GM12874 (cell line): ENCODE data around the gene IGF2BP1.
A peak's percentile ranks its signal among the peaks of the same experiment; 100 is the strongest.

Source experiments
- TF ChIP-seq, protein P1 (sequence below): IDR thresholded peaks from 2 replicates; pipeline ENCODE4 v1.5.1; 2011; ENCODE audit warnings: low read depth, mild to moderate bottlenecking, control low read depth, low read length, moderate library complexity; ENCODE audit not compliant: insufficient read depth

The IGF2BP1 gene

GRCh38 chr17:49024523-49024922 is 27.3 kb downstream of the IGF2BP1 start:
- TF ChIP-seq, protein P1, sequence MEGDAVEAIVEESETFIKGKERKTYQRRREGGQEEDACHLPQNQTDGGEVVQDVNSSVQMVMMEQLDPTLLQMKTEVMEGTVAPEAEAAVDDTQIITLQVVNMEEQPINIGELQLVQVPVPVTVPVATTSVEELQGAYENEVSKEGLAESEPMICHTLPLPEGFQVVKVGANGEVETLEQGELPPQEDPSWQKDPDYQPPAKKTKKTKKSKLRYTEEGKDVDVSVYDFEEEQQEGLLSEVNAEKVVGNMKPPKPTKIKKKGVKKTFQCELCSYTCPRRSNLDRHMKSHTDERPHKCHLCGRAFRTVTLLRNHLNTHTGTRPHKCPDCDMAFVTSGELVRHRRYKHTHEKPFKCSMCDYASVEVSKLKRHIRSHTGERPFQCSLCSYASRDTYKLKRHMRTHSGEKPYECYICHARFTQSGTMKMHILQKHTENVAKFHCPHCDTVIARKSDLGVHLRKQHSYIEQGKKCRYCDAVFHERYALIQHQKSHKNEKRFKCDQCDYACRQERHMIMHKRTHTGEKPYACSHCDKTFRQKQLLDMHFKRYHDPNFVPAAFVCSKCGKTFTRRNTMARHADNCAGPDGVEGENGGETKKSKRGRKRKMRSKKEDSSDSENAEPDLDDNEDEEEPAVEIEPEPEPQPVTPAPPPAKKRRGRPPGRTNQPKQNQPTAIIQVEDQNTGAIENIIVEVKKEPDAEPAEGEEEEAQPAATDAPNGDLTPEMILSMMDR, result no peak

DNA sequence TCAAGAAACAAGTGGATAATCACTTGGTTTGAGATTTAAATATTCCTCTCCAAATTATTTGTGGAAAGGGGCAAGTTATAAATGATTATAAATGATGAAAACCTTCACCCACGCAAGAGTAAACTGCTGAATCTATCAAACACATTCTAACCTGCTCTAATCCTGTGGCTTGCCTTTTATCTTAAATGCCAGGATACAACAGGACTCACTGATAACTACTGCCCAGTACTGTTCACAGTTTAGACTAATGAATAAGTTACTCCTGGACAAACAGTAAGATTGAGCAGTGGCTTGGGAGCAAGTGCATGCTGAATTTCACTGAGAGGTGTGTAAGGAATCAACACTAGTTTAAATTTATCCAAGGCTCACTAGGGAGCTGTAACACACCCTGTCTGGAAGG is 31.1 kb downstream of the IGF2BP1 start:
- TF ChIP-seq, protein P1, result no peak

- TF ChIP-seq, protein P1, result no peak
These were observed 32.6 kb downstream of the IGF2BP1 start for GRCh38 chr17:49029801-49030200.

DNA sequence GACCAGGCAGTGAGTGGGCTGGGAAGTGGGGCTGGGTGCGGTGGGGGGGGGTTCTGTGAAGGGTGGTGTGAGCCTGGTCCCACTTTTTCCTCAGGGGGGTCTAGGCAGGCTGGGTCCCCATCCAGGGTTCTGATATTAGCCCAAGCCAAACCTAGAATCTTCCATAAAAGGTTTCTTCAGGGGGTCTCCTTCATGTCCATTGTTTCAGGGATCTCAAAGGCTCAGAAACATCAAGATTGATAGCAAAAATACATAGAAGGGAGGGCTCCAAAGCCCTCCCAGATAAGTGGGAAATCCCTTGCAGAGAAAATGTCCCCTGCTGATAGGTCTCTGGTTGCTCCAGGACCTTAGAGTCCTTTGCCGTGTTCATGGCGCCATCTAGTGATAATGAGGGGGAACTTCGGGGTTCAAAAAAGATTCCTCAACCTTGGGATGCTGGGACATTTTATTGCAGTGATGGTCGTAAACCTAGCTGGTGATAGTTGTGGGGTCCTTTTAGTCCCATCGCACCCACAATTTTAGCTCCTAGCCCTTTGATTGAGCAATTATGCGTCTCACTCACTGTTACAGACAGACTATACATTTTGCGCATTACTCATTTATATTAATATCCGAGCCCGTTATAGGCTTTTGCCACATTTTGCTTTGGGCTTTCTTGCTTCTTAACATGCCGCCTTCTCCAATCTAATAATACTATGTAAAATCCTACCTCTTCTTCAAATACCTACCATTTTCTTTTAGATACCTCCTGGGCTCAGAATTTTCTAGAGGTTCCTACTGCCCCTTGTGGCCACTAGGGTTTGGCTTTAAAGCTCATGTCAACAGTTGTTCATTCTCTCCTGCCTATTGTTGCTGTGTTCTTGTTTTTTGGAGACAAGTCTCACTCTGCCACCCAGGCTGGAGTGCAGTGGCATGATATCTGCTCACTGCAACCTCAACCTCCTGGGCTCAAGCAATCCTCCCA is 35.1 kb downstream of the IGF2BP1 start:
- TF ChIP-seq, protein P1, result peak; percentile 80

- TF ChIP-seq, protein P1, result peak; percentile 87
These were observed 38.5 kb downstream of the IGF2BP1 start for GRCh38 chr17:49035470-49036269.

- TF ChIP-seq, protein P1, result no peak
These were observed 39.1 kb downstream of the IGF2BP1 start for GRCh38 chr17:49036270-49036626.

DNA sequence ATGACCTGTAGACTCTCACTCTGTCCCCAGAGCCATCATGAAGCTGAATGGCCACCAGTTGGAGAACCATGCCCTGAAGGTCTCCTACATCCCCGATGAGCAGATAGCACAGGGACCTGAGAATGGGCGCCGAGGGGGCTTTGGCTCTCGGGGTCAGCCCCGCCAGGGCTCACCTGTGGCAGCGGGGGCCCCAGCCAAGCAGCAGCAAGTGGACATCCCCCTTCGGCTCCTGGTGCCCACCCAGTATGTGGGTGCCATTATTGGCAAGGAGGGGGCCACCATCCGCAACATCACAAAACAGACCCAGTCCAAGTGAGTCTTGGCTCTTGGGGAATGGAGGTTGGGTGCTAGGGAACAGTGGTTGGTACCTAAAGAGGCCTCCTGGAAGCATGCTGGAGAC is 41.0 kb downstream of the IGF2BP1 start:
- TF ChIP-seq, protein P1, result no peak
